Fibroblast of gingiva (primary cell): ENCODE measurements around the gene SPATA21.
A peak's percentile ranks its signal among the peaks of the same experiment; 100 is the strongest.

Source experiments
- DNase-seq: peaks from one replicate; pipeline ENCODE4 v3.0.0-alpha.2; 2011; ENCODE audit warnings: low read depth

The SPATA21 gene

GRCh38 chr1:16451841-16452528, 14.8 kb upstream of the SPATA21 start:
- no peak for DNase-seq

DNA sequence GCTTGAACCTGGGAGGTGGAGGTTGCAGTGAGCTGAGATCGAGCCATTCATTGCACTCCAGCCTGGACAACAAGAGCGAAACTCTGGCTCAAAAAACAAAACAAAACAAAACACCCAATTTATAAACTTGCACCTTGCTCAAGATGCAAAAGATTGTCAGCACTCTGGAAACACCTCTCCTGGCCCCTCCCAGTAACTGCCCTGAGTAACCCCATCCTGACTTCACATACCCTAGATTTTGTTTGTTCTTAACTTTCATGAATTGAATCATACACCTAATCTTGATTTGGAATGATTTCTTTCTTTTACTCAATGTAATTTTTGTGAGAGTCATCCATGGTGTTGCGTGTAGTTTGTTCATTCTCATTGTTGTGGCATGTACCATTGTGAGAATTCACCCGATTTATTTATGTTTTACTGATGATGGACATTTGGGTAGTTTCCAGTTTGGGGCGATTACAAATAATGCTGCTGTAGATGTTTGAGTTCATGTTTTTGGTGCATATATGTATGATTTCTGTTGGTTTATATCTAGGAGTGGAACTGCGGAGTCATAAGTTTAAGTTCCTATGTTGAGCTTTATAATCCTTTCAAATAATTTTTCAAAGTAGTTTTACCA, 13.7 kb upstream of the SPATA21 start:
- DNase-seq = no peak

GRCh38 chr1:16449666-16450065, 12.4 kb upstream of the SPATA21 start:
- DNase-seq = no peak

DNA sequence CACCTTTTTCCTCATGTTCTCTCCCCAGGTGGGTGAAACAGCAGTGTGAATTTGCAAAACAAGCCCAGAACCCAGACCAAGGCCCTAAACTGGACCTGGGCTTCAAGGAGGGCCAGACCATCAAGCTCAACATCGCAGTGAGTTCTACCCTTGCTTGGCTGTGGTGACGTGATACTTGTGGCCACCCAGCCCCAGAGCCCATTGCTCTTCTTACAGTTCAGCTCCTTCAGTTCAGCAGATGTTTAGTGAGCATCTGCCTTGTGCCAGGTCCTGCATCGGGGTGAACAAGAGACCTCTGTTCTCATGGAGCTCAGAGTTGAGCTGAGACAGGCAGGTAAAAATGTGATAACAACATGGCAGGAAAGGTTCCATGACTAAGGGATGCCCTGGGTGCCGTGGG, 11.8 kb upstream of the SPATA21 start:
- no peak for DNase-seq

GRCh38 chr1:16447641-16448040, 10.4 kb upstream of the SPATA21 start:
- no peak for DNase-seq

DNA sequence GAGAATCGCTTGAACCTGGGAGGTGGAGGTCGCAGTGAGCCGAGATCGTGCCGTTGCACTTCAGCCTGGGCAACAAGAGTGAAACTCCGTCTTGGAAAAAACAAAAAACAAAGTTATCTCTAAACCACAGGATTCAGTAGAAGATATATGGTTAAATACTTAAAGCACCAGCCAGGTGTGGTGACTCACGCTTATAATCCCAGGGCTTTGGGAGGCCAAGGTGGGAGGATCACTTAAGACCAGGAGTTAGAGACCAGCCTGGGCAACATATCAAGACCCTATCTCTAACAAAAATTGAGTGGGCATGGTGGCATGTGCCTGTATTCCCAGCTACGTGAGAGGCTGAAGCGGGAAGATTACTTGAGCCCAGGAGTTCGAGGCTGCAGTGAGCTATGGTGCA, 8.9 kb upstream of the SPATA21 start:
- no peak for DNase-seq

- DNase-seq = no peak
Measured at GRCh38 chr1:16445052-16445451, 7.8 kb upstream of the SPATA21 start.

GRCh38 chr1:16443975-16444770, 6.9 kb upstream of the SPATA21 start:
- DNase-seq = no peak

DNA sequence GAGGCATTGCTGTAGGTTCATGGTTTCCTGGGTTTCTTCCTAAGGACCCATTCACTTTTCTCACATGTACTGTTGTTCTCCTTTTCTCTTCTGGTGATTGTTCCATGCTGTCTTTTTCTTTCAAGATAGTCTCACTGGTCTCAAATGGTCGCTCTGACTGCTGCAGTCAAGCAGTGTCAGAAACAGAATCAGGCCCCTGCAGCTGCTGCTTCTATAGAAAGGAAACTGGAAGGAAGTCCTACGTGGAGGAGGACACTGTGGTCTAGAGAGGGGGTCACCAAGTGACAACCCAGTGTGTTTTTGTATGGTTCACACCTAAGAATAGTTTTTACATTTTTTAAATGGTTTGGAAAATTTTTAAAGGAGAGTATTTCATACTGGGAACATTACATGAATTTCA, 5.7 kb upstream of the SPATA21 start:
- no peak for DNase-seq

DNA sequence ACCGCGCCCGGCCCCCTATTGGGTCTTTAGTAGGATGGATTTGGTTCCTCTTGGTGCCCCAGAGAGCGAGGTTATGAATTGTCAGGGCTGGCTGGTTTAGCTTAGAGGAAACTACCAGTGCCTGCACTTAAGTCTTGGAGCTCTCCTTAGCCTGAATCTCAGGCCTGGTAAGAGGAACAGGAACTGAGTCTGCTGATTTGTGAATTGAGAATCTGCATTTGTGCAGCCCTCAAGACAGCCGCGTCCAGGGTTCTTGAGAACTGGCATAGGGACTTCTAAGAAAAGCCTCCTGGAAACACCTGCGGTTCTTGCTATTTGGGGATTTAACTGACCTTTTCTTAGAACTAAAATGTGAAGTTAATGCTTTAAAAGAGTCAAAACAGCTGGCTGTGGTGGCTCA, 5.0 kb upstream of the SPATA21 start:
- DNase-seq = no peak

- DNase-seq = no peak
Measured at GRCh38 chr1:16441282-16441665, 4.0 kb upstream of the SPATA21 start.

DNA sequence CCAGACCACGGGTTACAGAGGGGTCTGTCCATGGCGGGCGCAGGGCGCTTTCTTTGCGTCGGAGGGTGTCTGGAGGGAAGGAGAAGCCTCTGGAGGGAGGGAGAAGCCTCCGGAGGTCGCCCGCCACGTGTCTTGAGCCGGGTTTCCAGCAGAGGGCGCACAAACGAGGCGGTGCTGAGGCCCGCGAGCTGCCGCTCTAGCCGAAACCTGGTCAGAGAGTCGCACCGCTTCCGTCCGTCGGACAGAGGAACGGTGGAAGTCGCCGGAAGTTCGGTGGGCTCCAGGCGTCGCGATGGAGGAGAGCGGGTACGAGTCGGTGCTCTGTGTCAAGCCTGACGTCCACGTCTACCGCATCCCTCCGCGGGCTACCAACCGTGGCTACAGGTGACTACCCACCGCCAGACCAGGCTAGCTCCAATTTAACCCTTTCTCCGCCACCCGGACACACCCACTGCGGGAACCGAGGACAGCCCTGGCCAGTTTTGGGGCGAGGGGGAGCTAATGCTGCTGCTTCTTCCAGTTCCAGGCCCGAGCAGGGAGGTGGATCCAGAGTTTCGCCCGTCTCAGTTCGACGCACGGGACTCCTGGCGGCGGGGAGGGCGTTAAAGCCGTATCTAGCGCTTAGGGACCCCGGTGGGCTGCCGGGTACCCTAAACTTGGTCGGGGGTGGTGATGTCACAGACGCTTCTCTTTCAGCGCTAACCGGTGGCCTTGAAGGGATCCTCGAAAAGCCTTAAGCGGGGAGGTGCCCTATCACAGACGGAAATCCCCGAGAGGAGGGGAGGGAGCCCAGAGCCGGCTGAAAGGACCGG, 3.5 kb upstream of the SPATA21 start, which contains the start of gene NECAP2:
TSS of gene NECAP2 (plus strand) at position 255 of the 812 bp plus-strand sequence. CDS start at position 293, 38 bp downstream.
- peak; percentile 88 for DNase-seq

- no peak for DNase-seq
Measured at GRCh38 chr1:16440131-16440469, 2.9 kb upstream of the SPATA21 start.

DNA sequence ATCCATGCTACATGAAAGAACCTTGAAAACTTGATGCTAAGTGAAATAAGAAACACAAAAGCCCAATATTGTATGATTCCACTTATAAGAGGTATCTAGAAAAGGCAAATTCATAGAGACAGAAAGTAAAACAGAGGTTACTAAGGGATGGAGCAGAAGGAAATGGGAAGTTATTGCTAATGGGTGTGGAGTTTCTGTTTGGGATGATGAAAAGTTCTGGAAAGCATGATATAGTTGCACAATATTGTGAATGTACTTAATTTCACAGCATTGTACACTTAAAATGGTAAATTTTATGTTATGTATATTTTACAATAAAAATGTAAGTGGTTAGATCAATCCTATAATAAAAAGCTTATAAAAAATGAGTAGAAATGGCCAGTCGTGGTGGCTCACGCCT, 1.7 kb upstream of the SPATA21 start:
- DNase-seq = no peak

DNA sequence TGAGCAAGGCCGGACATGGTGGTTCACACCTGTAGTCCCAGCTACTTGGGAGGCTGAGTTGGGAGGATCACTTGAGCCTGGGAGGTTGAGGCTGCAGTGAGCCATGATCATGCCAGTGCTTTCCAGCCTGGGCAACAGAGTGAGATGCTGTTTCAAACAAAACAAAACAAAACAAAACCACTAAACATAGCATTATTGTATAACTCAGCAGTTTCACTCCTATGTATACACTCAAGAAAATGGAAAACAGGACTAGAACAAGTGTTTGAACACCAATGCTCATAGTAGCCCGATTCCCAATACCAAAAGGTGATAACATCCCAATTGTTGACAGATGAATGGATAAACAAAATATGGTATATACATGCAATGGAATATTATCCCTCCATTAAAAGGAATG, 1.3 kb upstream of the SPATA21 start:
- no peak for DNase-seq

DNA sequence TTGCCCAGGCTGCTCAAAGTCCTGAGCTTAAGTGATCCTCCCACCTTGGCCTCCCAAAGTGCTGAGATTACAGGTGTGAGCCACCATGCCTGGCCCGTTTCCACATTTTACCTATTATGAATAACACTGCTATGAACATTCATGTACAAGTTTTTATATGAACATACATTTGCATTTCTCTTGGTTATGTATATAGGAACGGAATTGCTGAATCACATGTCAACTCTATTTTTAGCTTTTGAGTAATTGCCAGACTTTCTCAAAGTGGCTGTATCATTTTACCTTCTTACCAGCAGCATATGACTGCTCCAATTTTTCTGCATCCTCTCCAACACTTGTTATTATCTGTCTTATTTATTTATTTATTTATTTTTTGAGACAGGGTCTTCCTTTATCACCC, 2.7 kb downstream of the SPATA21 start:
- DNase-seq = no peak

DNA sequence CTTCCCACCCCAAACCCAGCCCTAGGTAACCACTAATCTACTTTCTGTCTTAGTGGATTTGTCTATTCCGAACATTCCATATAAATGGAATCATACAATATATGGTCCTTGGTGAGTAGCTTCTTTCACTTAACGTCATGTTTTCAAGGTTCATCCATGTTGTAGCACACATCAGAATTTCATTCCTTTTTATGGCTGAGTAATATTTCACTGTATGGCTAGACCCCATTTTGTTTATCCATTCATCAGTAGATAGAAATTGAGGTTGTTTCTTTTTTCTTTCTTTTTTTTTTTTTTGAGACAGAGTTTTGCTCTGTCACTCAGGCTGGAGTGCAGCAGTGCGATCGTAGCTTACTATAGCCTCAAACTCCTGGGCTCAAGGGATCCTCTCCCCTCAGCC, 3.2 kb downstream of the SPATA21 start:
- no peak for DNase-seq

- no peak for DNase-seq
Measured at GRCh38 chr1:16433030-16433429, 4.2 kb downstream of the SPATA21 start.

DNA sequence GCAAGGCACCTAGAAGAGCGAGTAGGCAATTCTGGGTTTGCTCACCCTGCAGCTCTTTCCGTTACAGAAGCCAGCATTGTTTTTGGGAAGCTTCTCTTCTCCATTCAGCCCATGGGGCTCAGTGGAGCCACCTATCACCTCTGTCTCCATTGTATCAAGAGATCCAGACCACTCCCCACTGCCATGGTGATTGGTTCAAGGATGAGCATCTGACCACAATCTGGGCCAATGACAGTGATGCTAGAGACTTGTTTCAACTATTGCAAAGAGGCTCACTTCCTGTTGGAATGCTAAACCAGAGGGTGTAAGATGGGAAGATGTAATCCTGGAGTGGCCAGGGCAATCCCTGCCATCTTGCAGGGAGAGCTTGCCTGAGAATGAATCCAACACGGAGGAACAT, 6.6 kb downstream of the SPATA21 start:
- no peak for DNase-seq

- no peak for DNase-seq
Measured at GRCh38 chr1:16425125-16426025, 11.8 kb downstream of the SPATA21 start.

- no peak for DNase-seq
Measured at GRCh38 chr1:16422041-16422440, 15.2 kb downstream of the SPATA21 start.
